ENCODE data around the gene RBM25.
A peak's percentile ranks its signal among the peaks of the same experiment; 100 is the strongest.
"Not testable (repeated sequence)": the region's sequence is repeated elsewhere in the genome, so short reads cannot be mapped to it uniquely, and the experiment has no call there.

RBM25 gene
- total RNA-seq, result 58.2 to 146 (median 120) reads per million in 18 experiments

GRCh38 chr14:73058224-73058921 is at the start of gene RBM25:
RBM25 (plus strand) TSS chr14:73058534; CDS start chr14:73071642, 13,108 bp downstream.
- peak; percentile 99 for DNase-seq

- not testable (repeated sequence) for DNase-seq
These were observed 47.1 kb upstream of the RBM25 start for GRCh38 chr14:73011189-73011588.

DNA sequence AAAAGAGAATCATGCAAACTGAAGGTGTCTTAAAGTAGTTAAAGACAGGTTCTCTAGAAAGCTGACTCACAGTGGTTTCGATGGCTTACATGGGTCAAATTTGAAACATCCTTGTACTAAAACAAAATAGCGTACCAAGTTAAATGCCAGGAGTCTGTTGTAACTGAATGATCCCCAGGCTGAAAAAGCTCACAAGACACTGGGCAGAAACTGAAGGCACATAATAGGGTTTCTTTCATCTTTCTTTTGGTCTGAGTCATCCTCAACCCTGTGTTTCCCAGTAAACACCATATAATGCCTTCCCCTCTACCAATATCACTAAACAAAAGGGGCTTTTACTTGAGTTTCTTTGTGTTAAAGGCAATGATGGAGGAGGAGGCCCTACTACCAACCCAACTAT is 44.2 kb upstream of the RBM25 start:
- DNase-seq, result no peak

GRCh38 chr14:73015552-73015951 is 42.8 kb upstream of the RBM25 start:
- not testable (repeated sequence) for DNase-seq

DNA sequence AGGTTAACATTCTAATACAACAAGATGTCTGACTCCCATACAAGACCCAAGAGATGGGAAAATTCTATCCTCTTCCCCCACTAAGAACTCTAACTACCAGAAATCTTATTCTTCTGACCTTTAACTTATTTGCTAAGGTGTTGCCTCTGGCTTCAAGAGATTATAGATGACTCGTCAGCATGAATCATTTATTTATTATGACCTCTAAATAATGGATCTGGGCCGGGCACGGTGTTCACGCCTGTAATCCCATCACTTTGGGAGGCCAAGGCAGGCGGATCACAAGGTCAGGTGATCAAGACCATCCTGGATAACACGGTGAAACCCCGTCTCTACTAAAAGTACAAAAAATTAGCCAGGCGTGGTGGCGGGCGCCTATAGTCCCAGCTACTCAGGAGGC is 42.3 kb upstream of the RBM25 start:
- not testable (repeated sequence) for DNase-seq

DNA sequence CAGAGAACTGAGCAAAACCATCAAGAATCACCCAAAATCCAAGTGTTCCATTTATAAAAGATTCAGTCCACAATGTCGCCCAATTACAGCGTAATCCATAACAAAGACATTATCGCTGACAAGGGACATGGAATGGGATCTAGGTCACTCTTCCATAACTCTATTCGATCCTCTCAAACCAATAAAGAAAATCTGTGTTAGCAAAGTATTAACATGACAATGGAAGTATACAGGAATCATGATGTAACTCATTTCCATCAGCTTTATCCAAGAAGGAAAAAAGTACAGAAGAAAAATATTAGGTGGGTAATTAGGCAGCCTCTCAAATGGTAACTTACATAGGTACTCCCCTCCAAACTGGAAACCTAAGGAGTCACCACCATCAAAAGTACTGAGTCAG is 36.3 kb upstream of the RBM25 start:
- no peak for DNase-seq

DNA sequence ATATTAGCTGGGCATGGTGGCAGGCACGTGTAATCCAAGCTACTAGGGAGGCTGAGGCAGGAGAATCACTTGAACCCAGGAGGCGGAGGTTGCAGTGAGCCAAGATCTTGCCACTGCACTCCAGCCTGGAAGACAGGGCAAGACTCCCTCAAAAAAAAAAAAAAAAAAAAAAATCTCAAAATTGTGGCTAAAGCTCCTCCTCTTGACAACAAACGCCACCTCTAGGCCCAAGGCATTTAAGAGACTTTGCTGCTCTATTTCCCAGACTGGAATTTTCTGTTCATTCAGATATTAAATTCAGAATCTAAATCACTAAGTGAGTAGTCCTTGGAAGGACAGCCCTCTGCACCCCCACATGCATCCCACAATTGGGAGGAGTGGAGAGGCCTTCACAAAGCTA is 32.8 kb upstream of the RBM25 start:
- DNase-seq, result no peak

DNA sequence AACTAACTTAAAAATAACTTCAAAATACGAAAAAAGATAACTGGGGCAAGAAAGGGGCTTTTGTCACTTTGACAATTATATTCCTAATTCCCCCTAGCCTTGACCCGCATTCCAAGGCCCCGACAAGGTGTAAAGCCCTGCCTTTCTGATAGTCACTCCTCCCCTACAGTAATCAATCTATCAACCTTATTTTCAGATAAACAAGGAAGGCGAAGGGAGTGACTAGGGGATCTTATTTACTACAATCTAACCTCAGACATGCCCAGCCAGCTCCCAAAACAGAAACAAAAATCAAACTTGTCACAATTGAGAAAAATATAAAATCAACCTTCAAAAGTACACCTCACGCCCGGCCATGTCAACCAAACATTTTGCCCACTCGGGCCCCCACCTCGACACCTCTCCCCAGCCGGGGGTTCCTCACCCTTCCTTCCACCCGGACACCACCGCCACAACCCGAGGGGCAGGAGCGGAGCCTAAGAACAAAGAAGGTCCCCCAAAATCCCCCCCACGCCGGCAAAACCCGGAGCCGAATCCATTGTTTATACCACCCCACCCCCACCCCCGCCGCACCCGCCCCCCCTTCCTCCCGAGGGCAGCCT is 32.0 kb upstream of the RBM25 start:
- DNase-seq, result no peak

GRCh38 chr14:73026845-73027542 is 31.3 kb upstream of the RBM25 start, which contains the start of gene ZFYVE1:
ZFYVE1 (minus strand) TSS chr14:73027106; CDS start chr14:73024508, 2,598 bp downstream.
- DNase-seq, result peak; percentile 99

DNA sequence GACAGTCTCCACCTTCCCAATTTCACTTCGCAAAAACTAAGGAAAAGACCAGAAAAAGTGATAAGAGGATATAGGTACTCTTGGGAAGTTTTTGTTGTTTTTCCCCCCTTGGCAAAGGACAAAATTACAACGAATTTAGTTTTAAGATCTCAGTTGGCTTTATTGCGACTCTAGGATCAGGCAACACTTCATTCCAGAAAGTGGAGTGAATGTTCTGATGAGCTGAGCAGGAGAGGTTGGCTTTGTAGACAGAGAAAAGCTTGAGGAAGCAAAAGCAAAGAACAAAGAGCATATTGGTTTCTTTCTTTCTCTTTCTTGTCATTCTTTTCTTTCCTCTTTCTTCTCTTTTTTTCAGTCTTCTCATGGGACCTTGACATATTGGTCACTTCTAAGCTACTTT is 30.8 kb upstream of the RBM25 start:
- DNase-seq, result no peak

DNA sequence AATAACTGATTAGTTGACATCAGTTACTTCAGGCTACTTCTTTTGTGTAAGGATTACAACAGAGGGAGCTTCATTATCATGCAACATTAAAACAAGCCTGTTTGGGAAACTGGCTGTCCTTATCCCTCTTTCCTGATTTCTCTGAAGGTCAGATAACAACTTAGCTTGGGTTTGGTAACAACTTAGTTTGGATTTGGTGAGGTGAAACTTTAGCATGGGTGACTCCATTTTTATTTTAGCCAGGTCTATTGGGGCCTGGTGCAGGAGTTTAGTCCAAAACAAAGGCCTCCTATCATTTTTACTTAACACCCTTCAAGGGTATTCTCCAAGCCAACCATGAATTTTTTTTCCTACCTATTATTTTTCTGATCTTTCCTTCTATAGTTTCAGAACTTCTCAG is 30.4 kb upstream of the RBM25 start:
- DNase-seq, result no peak

GRCh38 chr14:73036706-73037450 is 21.5 kb upstream of the RBM25 start:
- not testable (repeated sequence) for DNase-seq

DNA sequence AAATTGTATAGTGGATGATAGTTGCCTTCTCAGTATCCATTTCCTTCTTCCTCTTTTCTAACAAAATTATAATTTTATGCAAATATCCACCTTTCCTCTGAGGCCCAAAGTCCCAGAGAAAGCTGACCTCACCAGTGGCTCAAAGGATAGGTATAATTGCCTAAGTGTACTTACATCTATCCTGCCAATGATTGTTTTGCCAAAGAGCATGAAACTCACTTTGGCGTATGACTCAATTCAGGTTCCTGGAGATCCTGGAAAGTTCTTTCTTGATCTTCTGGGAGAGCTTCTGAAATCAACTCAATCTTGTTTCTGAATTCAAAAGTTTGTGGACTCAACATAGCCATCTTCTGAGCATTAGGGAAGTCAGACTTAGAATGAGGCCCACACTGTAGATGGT is 10.5 kb upstream of the RBM25 start:
- no peak for DNase-seq

GRCh38 chr14:73049428-73049827 is 8.9 kb upstream of the RBM25 start:
- no peak for DNase-seq

DNA sequence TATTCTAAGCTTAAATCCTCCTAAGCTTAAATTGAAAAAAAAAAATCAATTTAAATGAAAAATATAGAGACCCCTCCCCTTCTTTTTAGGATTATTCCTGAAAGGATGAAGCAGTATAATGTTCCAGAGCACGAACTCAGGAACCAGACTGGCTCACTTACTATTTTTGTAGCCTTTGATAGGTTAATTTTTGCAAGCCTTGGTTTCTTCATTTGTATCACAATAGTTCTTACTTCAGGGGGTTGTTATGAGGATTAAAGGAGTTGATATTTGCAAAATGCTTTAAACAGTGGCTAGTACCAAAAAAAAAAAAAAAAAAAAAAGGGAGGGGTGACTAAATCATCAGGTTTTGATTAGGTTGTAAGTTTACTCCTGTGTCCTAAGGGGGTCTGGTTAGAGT is 3.1 kb upstream of the RBM25 start:
- DNase-seq, result no peak

GRCh38 chr14:73057944-73058223 is 450 bp upstream of the RBM25 start:
- no peak for DNase-seq

- peak; percentile 48 to 52 for DNase-seq
These were observed 764 bp downstream of the RBM25 start for GRCh38 chr14:73058922-73059673.

- no peak for DNase-seq
These were observed 11.3 kb downstream of the RBM25 start for GRCh38 chr14:73069585-73069984.

DNA sequence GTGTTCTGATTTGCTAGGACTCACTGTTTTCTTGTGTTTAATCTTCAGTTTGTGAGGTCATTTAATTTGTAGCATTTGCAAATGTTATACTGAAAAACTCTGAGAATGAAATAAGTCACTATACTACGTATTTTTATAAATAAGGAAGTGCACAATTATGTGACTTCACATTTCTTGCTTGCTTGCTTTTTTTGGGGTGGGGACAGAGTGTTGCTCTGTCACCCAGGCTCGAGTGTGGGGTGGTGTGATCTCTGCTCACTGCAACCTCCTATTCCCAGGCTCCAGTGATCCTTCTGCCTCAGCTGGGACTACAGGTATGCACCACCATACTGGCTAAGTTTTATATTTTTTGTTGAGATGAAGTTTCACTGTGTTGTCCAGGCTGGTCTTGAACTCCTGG is 32.7 kb downstream of the RBM25 start:
- peak; percentile 18 to 25 for DNase-seq

DNA sequence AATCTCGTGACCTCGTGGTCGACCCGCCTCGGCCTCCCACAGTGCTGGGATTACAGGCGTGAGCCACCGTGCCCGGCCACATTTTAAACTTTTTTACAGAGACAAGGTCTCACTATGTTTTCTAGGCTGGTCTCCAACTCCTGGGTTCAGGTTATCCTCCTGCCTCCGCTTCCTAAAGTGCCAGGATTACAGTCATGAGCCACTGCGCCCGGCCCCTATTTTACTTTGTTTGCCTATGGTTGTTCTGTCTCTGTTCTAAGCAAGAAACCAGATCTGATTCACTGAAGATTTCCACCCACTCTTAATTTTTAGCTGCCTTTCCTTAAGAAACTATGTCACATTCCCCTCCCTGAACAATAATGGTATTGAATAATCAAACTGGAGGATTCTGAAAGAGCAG is 39.1 kb downstream of the RBM25 start:
- no peak for DNase-seq

DNA sequence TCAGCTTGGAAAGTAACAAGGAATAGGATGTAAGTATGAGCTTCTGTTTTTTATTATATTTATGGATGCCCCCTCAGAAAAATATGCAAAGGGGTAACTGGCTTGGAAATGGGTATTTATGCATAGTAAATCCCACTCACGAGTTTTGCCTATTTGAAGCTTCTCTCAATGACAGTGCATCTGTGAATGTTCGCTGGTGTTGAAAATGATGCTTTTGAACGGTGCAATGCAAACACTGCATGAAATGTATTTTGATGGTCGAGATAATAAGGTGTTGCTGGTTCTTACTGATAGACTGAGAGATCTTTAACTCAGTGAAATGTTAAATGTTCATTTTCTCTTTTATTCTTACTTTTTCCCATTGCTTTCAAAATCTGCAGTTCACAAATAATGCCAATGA is 42.0 kb downstream of the RBM25 start:
- no peak for DNase-seq

DNA sequence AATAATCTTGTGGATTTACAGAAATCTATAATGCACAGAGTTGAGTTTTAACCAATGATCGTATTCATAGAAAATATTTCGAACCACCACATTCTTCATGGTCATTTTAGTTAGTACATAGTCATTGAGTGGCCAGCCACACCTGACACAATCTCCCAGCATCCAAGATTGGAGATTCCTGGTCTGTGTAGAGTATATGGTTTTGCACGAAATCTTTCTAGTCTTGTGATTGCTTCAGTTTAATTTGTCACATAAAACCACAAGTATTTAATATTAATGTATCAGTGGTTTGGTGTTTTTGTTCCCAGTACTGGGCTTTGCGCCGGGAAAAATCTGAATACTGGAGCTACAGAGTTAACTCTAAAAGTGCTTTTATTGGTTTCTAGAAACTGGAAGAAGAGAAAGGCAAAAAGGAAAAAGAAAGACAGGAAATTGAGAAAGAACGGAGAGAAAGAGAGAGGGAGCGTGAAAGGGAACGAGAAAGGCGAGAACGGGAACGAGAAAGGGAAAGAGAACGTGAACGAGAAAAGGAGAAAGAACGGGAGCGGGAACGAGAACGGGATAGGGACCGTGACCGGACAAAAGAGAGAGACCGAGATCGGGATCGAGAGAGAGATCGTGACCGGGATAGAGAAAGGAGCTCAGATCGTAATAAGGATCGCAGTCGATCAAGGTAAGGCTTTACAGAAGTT is 44.6 kb downstream of the RBM25 start:
- no peak for DNase-seq
